Measurements from ENCODE around the gene SEC31B.

SEC31B gene

GRCh38 chr10:100519311-100520051 lies at the start of gene SEC31B:
Gene SEC31B (minus strand): TSS chr10:100519861. CDS start chr10:100516952, 2,909 bp downstream.
- no peak for DNase-seq

GRCh38 chr10:100568912-100569311 lies 49.3 kb upstream of the SEC31B start:
- DNase-seq = no peak

GRCh38 chr10:100567826-100568225 lies 48.2 kb upstream of the SEC31B start:
- no peak for DNase-seq

GRCh38 chr10:100567249-100567648 lies 47.6 kb upstream of the SEC31B start:
- DNase-seq = no peak

- no peak for DNase-seq
These were observed 46.9 kb upstream of the SEC31B start for GRCh38 chr10:100566561-100566960.

- DNase-seq = no peak
These were observed 45.7 kb upstream of the SEC31B start for GRCh38 chr10:100565206-100565985.

- peak; percentile 68 for DNase-seq
These were observed 42.5 kb upstream of the SEC31B start for GRCh38 chr10:100562008-100562672.

GRCh38 chr10:100561005-100561404 lies 41.3 kb upstream of the SEC31B start:
- no peak for DNase-seq

GRCh38 chr10:100560248-100560647 lies 40.6 kb upstream of the SEC31B start:
- no peak for DNase-seq

GRCh38 chr10:100554902-100555301 lies 35.2 kb upstream of the SEC31B start:
- no peak for DNase-seq

- no peak for DNase-seq
These were observed 34.3 kb upstream of the SEC31B start for GRCh38 chr10:100553929-100554328.

GRCh38 chr10:100551738-100552137 lies 32.1 kb upstream of the SEC31B start:
- no peak for DNase-seq

GRCh38 chr10:100551196-100551595 lies 31.5 kb upstream of the SEC31B start:
- no peak for DNase-seq

GRCh38 chr10:100544950-100545349 lies 25.3 kb upstream of the SEC31B start:
- DNase-seq = no peak

GRCh38 chr10:100537475-100537874 lies 17.8 kb upstream of the SEC31B start:
- DNase-seq = no peak

- DNase-seq = peak; percentile 79
These were observed 16.2 kb upstream of the SEC31B start, which contains the start of gene HIF1AN for GRCh38 chr10:100535715-100536353. Gene HIF1AN (plus strand): TSS chr10:100535943. CDS start chr10:100535959, 16 bp downstream.

GRCh38 chr10:100535338-100535714 lies 15.7 kb upstream of the SEC31B start:
- no peak for DNase-seq

GRCh38 chr10:100534726-100535125 lies 15.1 kb upstream of the SEC31B start:
- DNase-seq = no peak

GRCh38 chr10:100531761-100532160 lies 12.1 kb upstream of the SEC31B start:
- no peak for DNase-seq

GRCh38 chr10:100529475-100530298 lies 10.0 kb upstream of the SEC31B start, which contains the start of gene NDUFB8:
Gene NDUFB8 (minus strand): TSS chr10:100529871. CDS start chr10:100529851, 20 bp downstream.
- DNase-seq = peak; percentile 78

- DNase-seq = no peak
These were observed 9.3 kb upstream of the SEC31B start for GRCh38 chr10:100528921-100529474.

All from activated CD4-positive, alpha-beta T cell treated with anti-CD3 and anti-CD28 coated beads for 1 hour (primary cell).